HCT116 (cell line): Measurements from ENCODE around the gene ROBO1. TPM values are rescaled to one million over a fixed set of nuclear protein-coding genes. Genes with fewer than 3 reads are reported as not detected.

Experiments
- ATAC-seq: fragments of 200-7000 bp; cut with Tn5 transposase; 2 replicates; pipeline ENCODE4 v1.9.1; 2020; ENCODE audit warnings: mild to moderate bottlenecking, moderate library complexity
- BruUV-seq: library from RNA; stranded (reverse); fragments of 400-500 nt; replicated peaks from 2 replicates; lab custom pipeline; 2021; lab: Mats Ljungman, UMichigan
- CTCF ChIA-PET: fragments of 300-600 bp; sonication (Branson Sonifier 250); formaldehyde crosslinking; loops from one replicate; lab custom pipeline; 2021; ENCODE audit warnings: antibody characterized with exemption; lab: Charles Lee
- POLR2A ChIA-PET: fragments of 300-600, 350-600 bp; sonication (Branson Sonifier 250); formaldehyde crosslinking; loops from one replicate; lab custom pipeline; 2021; ENCODE audit warnings: antibody characterized with exemption; lab: Charles Lee
- RAD21 ChIA-PET, 2 experiments: fragments of 300-600 bp; sonication (Branson Sonifier 250); formaldehyde crosslinking; loops; one replicate each; lab custom pipeline; 2023; ENCODE audit warnings: low total read pairs in 2 of 2; ENCODE audit not compliant: uncharacterized antibody in 2 of 2, unreplicated experiment in 2 of 2, low non-redundant PET in 1 of 2; lab: Charles Lee
- DNase-seq: peaks from one replicate; pipeline ENCODE4 v3.0.0-alpha.2; 2010; ENCODE audit warnings: low read depth, low spot score
- H2AFZ ChIP-seq: fragments of 200-600 bp; shearing (Covaris generic), sonication (generic); 2 replicates; pipeline ENCODE4 v1.6.1; 2017; ENCODE audit warnings: low read depth, mixed run types, mixed read lengths, antibody characterized with exemption, low read length; ENCODE audit not compliant: poor library complexity, severe bottlenecking
- H3K27ac ChIP-seq: 2 replicates; pipeline ENCODE4 v1.5.1; 2012; ENCODE audit warnings: low read depth, low read length
- H3K27me3 ChIP-seq: fragments of 200-600 bp; sonication (generic); 2 replicates; pipeline ENCODE4 v1.6.1; 2016; ENCODE audit warnings: mixed run types, low read length, mixed read lengths; ENCODE audit not compliant: insufficient read depth
- H3K36me3 ChIP-seq, 2 experiments: fragments of 200-500 bp in 1 of 2; fragments of 200-600 bp in 1 of 2; sonication (Bioruptor generic) in 1 of 2; sonication (generic) in 1 of 2; 2 replicates each; pipeline versions ENCODE4 v1.5.1 to v1.6.1; 2014 to 2016; ENCODE audit warnings: low read length in 2 of 2, inconsistent platforms in 1 of 2, mixed read lengths in 1 of 2, mixed run types in 1 of 2; ENCODE audit not compliant: insufficient read depth in 2 of 2, control insufficient read depth in 1 of 2
- H3K4me1 ChIP-seq, 2 experiments: fragments of 200-600 bp in 1 of 2; sonication (generic) in 1 of 2; 2 replicates each; pipeline versions ENCODE4 v1.5.1 to v1.6.1; 2012 to 2017; ENCODE audit warnings: low read length in 2 of 2, inconsistent platforms in 1 of 2, mild to moderate bottlenecking in 1 of 2, mixed read lengths in 1 of 2, mixed run types in 1 of 2, moderate library complexity in 1 of 2; ENCODE audit not compliant: insufficient read depth in 2 of 2, control insufficient read depth in 1 of 2
- H3K4me2 ChIP-seq: fragments of 200-600 bp; sonication (generic); 2 replicates; pipeline ENCODE4 v1.6.1; 2017; ENCODE audit warnings: mixed run types, low read length, mixed read lengths
- H3K4me3 ChIP-seq, 2 experiments: fragments of 200-600 bp in 1 of 2; sonication (generic) in 1 of 2; replicated peaks in 1 of 2; 2 replicates each; pipeline ENCODE4 v1.5.1; 2011 to 2016; ENCODE audit warnings: low read length in 2 of 2, control low read depth in 1 of 2, low read depth in 1 of 2, mild to moderate bottlenecking in 1 of 2, mixed read lengths in 1 of 2, mixed run types in 1 of 2
- H3K79me2 ChIP-seq: fragments of 200-600 bp; sonication (generic); 2 replicates; pipeline ENCODE4 v1.6.1; 2017; ENCODE audit warnings: mild to moderate bottlenecking, mixed run types, low read length, moderate library complexity, mixed read lengths; ENCODE audit not compliant: insufficient read depth
- H3K9ac ChIP-seq: fragments of 200-600 bp; sonication (generic); 2 replicates; pipeline ENCODE4 v1.6.1; 2016; ENCODE audit warnings: low read length, mixed read lengths
- H3K9me2 ChIP-seq: fragments of 200-600 bp; sonication (generic), shearing (Covaris generic); 2 replicates; pipeline ENCODE4 v1.6.1; 2017; ENCODE audit warnings: mixed run types, mild to moderate bottlenecking, moderate library complexity; ENCODE audit not compliant: insufficient read depth
- H3K9me3 ChIP-seq, 2 experiments: fragments of 200-500 bp in 1 of 2; fragments of 200-600 bp in 1 of 2; sonication (Bioruptor generic) in 1 of 2; sonication (generic) in 1 of 2; 2 replicates each; pipeline ENCODE4 v1.6.1; 2014 to 2017; ENCODE audit warnings: low read length in 2 of 2, mixed read lengths in 2 of 2, inconsistent platforms in 1 of 2, low read depth in 1 of 2, mild to moderate bottlenecking in 1 of 2, mixed run types in 1 of 2, moderate library complexity in 1 of 2; ENCODE audit not compliant: control insufficient read depth in 1 of 2, insufficient read depth in 1 of 2
- H4K20me1 ChIP-seq: fragments of 200-600 bp; sonication (generic), shearing (Covaris generic); 2 replicates; pipeline ENCODE4 v1.6.1; 2017; ENCODE audit warnings: mixed run types, mild to moderate bottlenecking, moderate library complexity; ENCODE audit not compliant: insufficient read depth
- ATF3 ChIP-seq: IDR thresholded peaks from 2 replicates; pipeline ENCODE4 v1.6.1; 2012
- CBX3 ChIP-seq: IDR thresholded peaks from 2 replicates; pipeline ENCODE4 v1.6.1; 2012; ENCODE audit warnings: low read depth
- CTCF ChIP-seq, 3 experiments: fragments of 200-600 bp in 1 of 3; sonication (generic) in 1 of 3; IDR thresholded peaks in 2 of 3; conservative IDR thresholded peaks in 1 of 3; 2 replicates each; pipeline ENCODE4 v1.5.1; 2012 to 2017; ENCODE audit warnings: low read depth in 2 of 3, low read length in 2 of 3, antibody characterized with exemption in 1 of 3, borderline replicate concordance in 1 of 3, control low read depth in 1 of 3, mild to moderate bottlenecking in 1 of 3, mixed read lengths in 1 of 3, mixed run types in 1 of 3, moderate library complexity in 1 of 3; ENCODE audit not compliant: insufficient read depth in 1 of 3
- EGR1 ChIP-seq: IDR thresholded peaks from 2 replicates; pipeline ENCODE4 v1.6.1; 2012; ENCODE audit warnings: low read depth
- ELF1 ChIP-seq: IDR thresholded peaks from 2 replicates; pipeline ENCODE4 v1.6.1; 2012; ENCODE audit warnings: low read depth, borderline replicate concordance
- EZH2 ChIP-seq: fragments of 200-600 bp; sonication (generic); IDR thresholded peaks from 2 replicates; pipeline ENCODE4 v1.6.1; 2017; ENCODE audit warnings: antibody characterized with exemption, mixed run types
- JUND ChIP-seq: IDR thresholded peaks from 2 replicates; pipeline ENCODE4 v1.6.1; 2012
- MAX ChIP-seq: IDR thresholded peaks from 2 replicates; pipeline ENCODE4 v1.6.1; 2012
- POLR2A ChIP-seq: IDR thresholded peaks from 2 replicates; pipeline ENCODE4 v1.7.0; 2011; ENCODE audit warnings: borderline replicate concordance; ENCODE audit not compliant: insufficient read depth, insufficient read length; ENCODE audit errors: extremely low read depth
- RAD21 ChIP-seq: IDR thresholded peaks from 2 replicates; pipeline ENCODE4 v1.6.1; 2012; ENCODE audit warnings: low read depth, mild to moderate bottlenecking
- SP1 ChIP-seq: IDR thresholded peaks from 2 replicates; pipeline ENCODE4 v1.6.1; 2012; ENCODE audit warnings: low read depth
- TCF7L2 ChIP-seq: IDR thresholded peaks from 2 replicates; pipeline ENCODE4 v1.7.0; 2011; ENCODE audit warnings: borderline replicate concordance, inconsistent platforms; ENCODE audit not compliant: insufficient read depth, insufficient read length; ENCODE audit errors: extremely low read depth
- YY1 ChIP-seq: IDR thresholded peaks from 2 replicates; pipeline ENCODE4 v1.6.1; 2011; ENCODE audit warnings: low read length, low read depth, moderate library complexity, mild to moderate bottlenecking; ENCODE audit not compliant: insufficient replicate concordance; ENCODE audit errors: extremely low read depth
- ZBTB33 ChIP-seq: IDR thresholded peaks from 2 replicates; pipeline ENCODE4 v1.6.1; 2011; ENCODE audit warnings: mild to moderate bottlenecking, low read length, moderate library complexity; ENCODE audit not compliant: insufficient replicate concordance; ENCODE audit errors: extremely low read depth
- ZNF274 ChIP-seq: fragments of 200-500 bp; sonication (Bioruptor generic); IDR thresholded peaks from 2 replicates; pipeline ENCODE4 v1.6.1; 2014; ENCODE audit warnings: mild to moderate bottlenecking, low read depth, low read length, inconsistent platforms
- intact Hi-C: fragments of 100-400 bp; cut with micrococcal nuclease; formaldehyde crosslinking; loops from 2 replicates; pipeline ENCODE4 v1.10.0; 2022
- total RNA-seq: library from RNA; stranded (reverse); gene quantifications from one replicate; pipeline ENCODE4 v1.2.1, GENCODE V29; 2021; ENCODE audit not compliant: unreplicated experiment

ROBO1 gene
- total RNA-seq, 1 experiment from 2014 or later = 0.27 TPM

GRCh38 chr3:79534727-79535126, 233.1 kb downstream of the ROBO1 start:
- Histone ChIP-seq H3K9ac (no peak overlapping the region), H2AFZ (no peak overlapping the region), H4K20me1 (no peaks in the 10 kb centered on the region), H3K4me1 (no peaks in the 10 kb centered on the region), H3K9me2 (no peaks in the 10 kb centered on the region), H3K79me2 (no peaks in the 10 kb centered on the region), H3K27me3 (no peaks in the 10 kb centered on the region), H3K4me2 (no peak overlapping the region), H3K36me3 (no peaks in the 10 kb centered on the region), H3K27ac (no peak overlapping the region), H3K4me3 (no peak overlapping the region), H3K9me3 (peaks cover 12 to 18% of the 10 kb centered on the region in 2 experiments; a peak in 2 of 4 replicates)
- CTCF ChIA-PET = no interaction called here
- DNase-seq (no peak), ATAC-seq (no peak)
- TF ChIP-seq ATF3 (no peak), YY1 (no peak), JUND (no peak), MAX (no peak), EGR1 (no peak), CBX3 (no peak)
- intact Hi-C loops = no loop called here
- RAD21 ChIA-PET = no interaction called here
- POLR2A ChIA-PET = no interaction called here
- BruUV-seq = no TSS peak

GRCh38 chr3:79531566-79532295, 236.1 kb downstream of the ROBO1 start:
- DNase-seq (no peak), ATAC-seq (no peak)
- BruUV-seq = no TSS peak
- H3K27ac ChIP-seq = no peak overlapping the region
- no peak overlapping the region for H3K9ac ChIP-seq
- RAD21 ChIA-PET = no interaction called here
- H3K79me2 ChIP-seq = no peaks in the 10 kb centered on the region
- H3K4me2 ChIP-seq = no peak overlapping the region
- no peaks in the 10 kb centered on the region for H4K20me1 ChIP-seq
- no peak overlapping the region for H2AFZ ChIP-seq
- intact Hi-C loops = no loop called here
- H3K9me3 ChIP-seq = peaks cover 5 to 19% of the 10 kb centered on the region in 2 experiments; a peak in 3 of 4 replicates
- TF ChIP-seq SP1 = no peak
- no peak for TF ChIP-seq TCF7L2
- no peak for TF ChIP-seq ATF3
- no peak for TF ChIP-seq EZH2
- TF ChIP-seq POLR2A = no peak
- no peak for TF ChIP-seq EGR1
- no peak for TF ChIP-seq CTCF (IDR thresholded peaks at IDR 0.05 in 2 of 3, conservative IDR thresholded peaks at IDR 0.05 in 1 of 3; ENCODE audit: borderline replicate concordance in 1 of 3, insufficient read depth in 1 of 3, low read depth in 2 of 3, low read length in 2 of 3)
- TF ChIP-seq RAD21 = no peak
- no peak for TF ChIP-seq ZNF274
- no peak for TF ChIP-seq ELF1
- TF ChIP-seq ZBTB33 = no peak
- H3K27me3 ChIP-seq = no peaks in the 10 kb centered on the region
- CTCF ChIA-PET = no interaction called here
- no peaks in the 10 kb centered on the region for H3K4me1 ChIP-seq
- H3K36me3 ChIP-seq = no peaks in the 10 kb centered on the region
- no peak overlapping the region for H3K4me3 ChIP-seq
- no peaks in the 10 kb centered on the region for H3K9me2 ChIP-seq
- POLR2A ChIA-PET = no interaction called here
